ENCODE measurements around the gene CCR5AS.

Gene CCR5AS

DNA sequence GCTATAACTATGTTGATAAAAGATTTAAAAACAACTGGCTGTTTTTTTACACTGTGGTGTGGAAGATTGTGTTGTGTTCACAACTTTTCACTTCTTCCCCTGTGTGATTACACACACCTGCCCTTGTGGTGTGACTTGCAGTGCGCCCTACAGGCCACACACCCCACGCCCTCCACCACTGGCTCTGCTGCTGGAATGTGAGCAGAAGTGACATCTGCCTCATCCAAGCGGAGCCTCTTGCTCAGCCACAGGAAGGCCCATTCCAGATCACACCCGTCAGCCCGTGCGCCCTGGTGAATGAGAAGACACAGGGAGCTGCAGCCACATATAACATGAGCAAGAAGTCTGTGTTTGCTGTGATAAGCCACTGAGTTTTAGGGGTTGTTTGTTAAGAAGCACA lies 46.0 kb downstream of the CCR5AS start:
- Histone ChIP-seq H3K4me2 (ENCODE audit: insufficient read depth, insufficient read length, low read length) (no peak overlapping the region), H2BK120ac (ENCODE audit: low read depth, low read length, poor library complexity, severe bottlenecking) (no peak overlapping the region), H2BK5ac (ENCODE audit: insufficient read length, low read length) (no peak overlapping the region), H3K9me3 (ENCODE audit: control insufficient read depth, low read depth, low read length) (no peaks in the 10 kb centered on the region), H3K56ac (ENCODE audit: insufficient read length, low read depth, low read length) (no peak overlapping the region), H3K23me2 (ENCODE audit: insufficient read length, low read depth, low read length, poor library complexity, severe bottlenecking) (no peaks in the 10 kb centered on the region), H3K23ac (ENCODE audit: insufficient read length, low read depth, low read length) (no peak overlapping the region), H2BK15ac (ENCODE audit: low read depth, low read length) (no peak overlapping the region), H2AFZ (ENCODE audit: low read length) (no peak overlapping the region), H4K91ac (ENCODE audit: insufficient read length, low read depth, low read length) (no peak overlapping the region), H3K4me1 (ENCODE audit: insufficient read depth, low read length) (no peaks in the 10 kb centered on the region; the same call in 1 of the 2 replicates), H3K14ac (ENCODE audit: insufficient read depth, low read length) (no peak overlapping the region), H3K4ac (ENCODE audit: low read depth, low read length) (no peak overlapping the region), H3K27ac (ENCODE audit: insufficient read length, low read depth, low read length) (no peak overlapping the region), H3K18ac (ENCODE audit: insufficient read length, low read depth, low read length) (no peak overlapping the region), H3K27me3 (ENCODE audit: insufficient read depth, low read length) (no peaks in the 10 kb centered on the region), H3T11ph (ENCODE audit: low read length) (no peak overlapping the region), H3K79me1 (ENCODE audit: insufficient read depth, low read depth, low read length, poor library complexity, severe bottlenecking) (no peaks in the 10 kb centered on the region), H3K9ac (ENCODE audit: extremely low read depth, insufficient read length, low read length) (no peak overlapping the region), H2BK20ac (ENCODE audit: low read depth, low read length, poor library complexity, severe bottlenecking) (no peak overlapping the region), H2AK5ac (ENCODE audit: insufficient read length, low read length) (no peak overlapping the region), H4K20me1 (ENCODE audit: control insufficient read depth, insufficient read depth, insufficient read length) (no peaks in the 10 kb centered on the region), H4K8ac (replicated peaks; ENCODE audit: insufficient read length, low read depth, low read length) (no peak overlapping the region), H3K79me2 (ENCODE audit: insufficient read depth, low read length) (no peaks in the 10 kb centered on the region), H4K5ac (ENCODE audit: insufficient read length, low read depth, low read length) (no peak overlapping the region), H2BK12ac (ENCODE audit: insufficient read length, low read depth, low read length) (no peak overlapping the region)
- H3K27me3 Mint-ChIP-seq (ENCODE audit: low read depth), result peaks cover 11% of the 10 kb centered on the region
- no CpG with 5 or more reads among the region's 6 CpGs for WGBS (ENCODE audit: extremely low coverage, insufficient read length, low lambda C conversion rate)
- H3K36me3 Mint-ChIP-seq (ENCODE audit: insufficient read depth in 1 of 3, low read depth in 3 of 3), result no peaks in the 10 kb centered on the region
- no peak for DNase-seq
- no peaks in the 10 kb centered on the region for H3K4me1 Mint-ChIP-seq
- H3K9me3 Mint-ChIP-seq, result no peaks in the 10 kb centered on the region
- H3K27ac Mint-ChIP-seq, result no peak overlapping the region
- TF ChIP-seq, protein P1, sequence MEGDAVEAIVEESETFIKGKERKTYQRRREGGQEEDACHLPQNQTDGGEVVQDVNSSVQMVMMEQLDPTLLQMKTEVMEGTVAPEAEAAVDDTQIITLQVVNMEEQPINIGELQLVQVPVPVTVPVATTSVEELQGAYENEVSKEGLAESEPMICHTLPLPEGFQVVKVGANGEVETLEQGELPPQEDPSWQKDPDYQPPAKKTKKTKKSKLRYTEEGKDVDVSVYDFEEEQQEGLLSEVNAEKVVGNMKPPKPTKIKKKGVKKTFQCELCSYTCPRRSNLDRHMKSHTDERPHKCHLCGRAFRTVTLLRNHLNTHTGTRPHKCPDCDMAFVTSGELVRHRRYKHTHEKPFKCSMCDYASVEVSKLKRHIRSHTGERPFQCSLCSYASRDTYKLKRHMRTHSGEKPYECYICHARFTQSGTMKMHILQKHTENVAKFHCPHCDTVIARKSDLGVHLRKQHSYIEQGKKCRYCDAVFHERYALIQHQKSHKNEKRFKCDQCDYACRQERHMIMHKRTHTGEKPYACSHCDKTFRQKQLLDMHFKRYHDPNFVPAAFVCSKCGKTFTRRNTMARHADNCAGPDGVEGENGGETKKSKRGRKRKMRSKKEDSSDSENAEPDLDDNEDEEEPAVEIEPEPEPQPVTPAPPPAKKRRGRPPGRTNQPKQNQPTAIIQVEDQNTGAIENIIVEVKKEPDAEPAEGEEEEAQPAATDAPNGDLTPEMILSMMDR (conservative IDR thresholded peaks at IDR 0.05), result no peak
- no peak overlapping the region for H3K4me3 Mint-ChIP-seq
